DMS153 treated with DMSO at 0.1 percent for 48 hours (cell line): ENCODE data around the gene FAM111A.

Source experiments
- DNase-seq: peaks from one replicate; lab custom pipeline; 2025; ENCODE audit not compliant: unreplicated experiment; lab: John Stamatoyannopoulos, UW

The FAM111A gene

DNA sequence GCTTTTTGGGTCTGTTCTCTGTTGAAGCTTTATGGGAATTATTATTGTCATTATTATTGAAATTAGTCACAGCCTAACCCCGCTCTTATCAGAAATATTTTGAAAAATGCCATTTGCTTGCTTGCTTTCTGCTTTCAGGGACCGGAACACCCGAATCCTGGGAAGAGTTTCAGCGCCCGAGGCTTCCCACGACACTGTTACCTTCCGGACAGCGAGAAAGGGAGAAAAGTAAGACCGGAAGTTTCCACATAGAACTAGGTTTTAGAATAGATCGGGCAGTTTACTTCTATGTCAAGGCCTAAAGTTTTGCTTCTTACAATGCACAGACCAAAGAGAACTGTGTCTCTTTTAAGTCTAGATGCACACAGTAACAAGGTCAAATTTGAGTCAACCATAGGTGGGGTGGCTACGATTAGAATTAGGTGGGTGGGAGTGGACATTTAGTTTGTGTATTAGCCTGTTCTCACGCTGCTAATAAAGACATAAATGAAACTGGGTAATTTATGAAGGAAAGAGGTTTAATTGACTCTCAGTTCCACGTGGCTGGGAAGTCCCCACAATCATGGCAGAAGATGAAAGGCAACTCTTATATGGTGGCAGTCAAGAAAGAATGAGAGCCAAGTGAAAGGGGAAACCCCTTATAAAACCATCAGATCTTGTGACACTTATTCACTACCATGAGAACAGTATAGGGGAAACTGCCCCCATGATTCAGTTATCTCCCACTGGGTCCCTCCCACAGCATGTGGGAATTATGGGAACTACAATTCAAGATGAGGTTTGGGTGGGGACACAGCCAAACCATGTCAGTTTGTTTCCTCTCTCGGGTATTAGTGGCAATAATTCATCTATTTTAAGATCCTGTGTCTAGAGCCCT is 57.1 kb downstream of the FAM111A start:
- DNase-seq = no peak

DNA sequence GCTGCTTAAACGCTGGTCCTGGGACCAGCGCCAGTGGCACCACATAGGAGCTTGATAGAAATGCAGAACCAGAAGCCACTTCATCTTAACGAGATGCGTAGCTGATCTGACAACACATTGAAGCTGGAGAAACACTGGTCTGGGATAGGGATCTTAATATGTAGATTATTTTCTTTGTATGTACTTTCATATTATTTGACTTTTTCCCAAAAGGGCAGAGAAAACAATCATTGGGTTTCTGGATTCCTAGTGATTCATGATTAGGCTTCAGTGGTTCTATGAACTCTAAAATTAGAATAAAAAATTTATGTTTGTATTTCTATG is 57.7 kb downstream of the FAM111A start:
- no peak for DNase-seq

DNA sequence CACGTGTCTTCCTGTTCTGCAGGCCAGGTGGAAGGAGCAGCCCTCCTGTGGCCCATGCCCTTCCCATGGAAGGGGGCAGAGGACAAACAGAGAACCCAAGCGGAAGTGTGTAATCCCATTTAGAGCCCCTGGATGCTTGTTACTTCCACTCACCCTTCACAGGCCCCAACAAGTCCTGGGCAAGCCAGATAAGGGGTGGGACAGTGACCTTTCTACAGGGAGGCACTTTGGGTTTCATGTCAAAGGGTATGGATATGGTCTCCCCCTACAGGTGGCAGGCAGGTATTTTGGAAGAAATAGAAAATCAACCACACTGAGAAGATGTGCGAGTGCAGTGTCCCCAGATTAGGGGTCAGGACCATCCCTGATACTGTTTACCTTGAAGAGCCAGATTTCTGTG is 58.7 kb downstream of the FAM111A start:
- DNase-seq = no peak
